IPS-20b (cell line): Measurements from ENCODE around the gene IYD.

Source experiments
- H3K27ac ChIP-seq: one replicate; pipeline ENCODE4 v1.5.1; 2013; ENCODE audit warnings: low read length
- H3K27me3 ChIP-seq: 2 replicates; pipeline ENCODE4 v1.6.1; 2013; ENCODE audit warnings: mild to moderate bottlenecking, low read length, inconsistent platforms; ENCODE audit not compliant: insufficient read depth
- H3K36me3 ChIP-seq: 2 replicates; pipeline ENCODE4 v1.6.1; 2013; ENCODE audit warnings: low read depth, mild to moderate bottlenecking, inconsistent platforms, low read length, moderate library complexity; ENCODE audit not compliant: insufficient read depth
- H3K4me1 ChIP-seq: 2 replicates; pipeline ENCODE4 v1.6.1; 2013; ENCODE audit warnings: mild to moderate bottlenecking, control low read depth, inconsistent platforms, low read length, moderate library complexity; ENCODE audit not compliant: insufficient read depth
- H3K4me3 ChIP-seq: 2 replicates; pipeline ENCODE4 v1.5.1; 2013; ENCODE audit warnings: mild to moderate bottlenecking, low read length, inconsistent platforms
- H3K9ac ChIP-seq: 2 replicates; pipeline ENCODE4 v1.6.1; 2013; ENCODE audit warnings: low read depth, mild to moderate bottlenecking, inconsistent platforms, low read length, moderate library complexity
- H3K9me3 ChIP-seq: 2 replicates; pipeline ENCODE4 v1.6.1; 2013; ENCODE audit warnings: mild to moderate bottlenecking, low read depth, low read length, inconsistent platforms; ENCODE audit not compliant: insufficient read depth

Gene IYD

GRCh38 chr6:150377211-150377781, 8.5 kb downstream of the IYD start:
- H3K9ac ChIP-seq: no peak overlapping the region
- H3K36me3 ChIP-seq: no peaks in the 10 kb centered on the region
- no peak overlapping the region for H3K4me3 ChIP-seq
- H3K27me3 ChIP-seq: no peaks in the 10 kb centered on the region
- no peaks in the 10 kb centered on the region for H3K4me1 ChIP-seq
- no peaks in the 10 kb centered on the region for H3K9me3 ChIP-seq
- no peak overlapping the region for H3K27ac ChIP-seq

GRCh38 chr6:150380256-150380655, 11.4 kb downstream of the IYD start:
- Histone ChIP-seq H3K4me3 (no peak overlapping the region), H3K36me3 (no peaks in the 10 kb centered on the region), H3K9ac (no peak overlapping the region), H3K27ac (no peak overlapping the region), H3K27me3 (no peaks in the 10 kb centered on the region), H3K9me3 (no peaks in the 10 kb centered on the region), H3K4me1 (no peaks in the 10 kb centered on the region)

- no peak overlapping the region for H3K27ac ChIP-seq
- no peak overlapping the region for H3K4me3 ChIP-seq
- no peaks in the 10 kb centered on the region for H3K27me3 ChIP-seq
- H3K9ac ChIP-seq: no peak overlapping the region
- no peaks in the 10 kb centered on the region for H3K9me3 ChIP-seq
- no peaks in the 10 kb centered on the region for H3K4me1 ChIP-seq
- no peaks in the 10 kb centered on the region for H3K36me3 ChIP-seq
These were observed 13.4 kb downstream of the IYD start for GRCh38 chr6:150382171-150382570.

- peaks cover 11% of the 10 kb centered on the region for H3K27me3 ChIP-seq
- no peaks in the 10 kb centered on the region for H3K9me3 ChIP-seq
- no peak overlapping the region for H3K9ac ChIP-seq
- H3K4me3 ChIP-seq: no peak overlapping the region
- H3K27ac ChIP-seq: no peak overlapping the region
- no peaks in the 10 kb centered on the region for H3K36me3 ChIP-seq
- no peaks in the 10 kb centered on the region for H3K4me1 ChIP-seq
These were observed 22.6 kb downstream of the IYD start for GRCh38 chr6:150391414-150391813.

GRCh38 chr6:150391890-150392289, 23.1 kb downstream of the IYD start:
- H3K9ac ChIP-seq: no peak overlapping the region
- H3K27ac ChIP-seq: no peak overlapping the region
- no peak overlapping the region for H3K4me3 ChIP-seq

GRCh38 chr6:150392452-150393220, 23.8 kb downstream of the IYD start:
- Histone ChIP-seq H3K9me3 (no peaks in the 10 kb centered on the region), H3K36me3 (no peaks in the 10 kb centered on the region), H3K9ac (no peak overlapping the region), H3K27me3 (peaks cover 11% of the 10 kb centered on the region), H3K27ac (no peak overlapping the region), H3K4me3 (no peak overlapping the region), H3K4me1 (no peaks in the 10 kb centered on the region)

More at GRCh38 chr6:150391890-150392289, 23.1 kb downstream of the IYD start:
- H3K9me3 ChIP-seq: no peaks in the 10 kb centered on the region
- no peaks in the 10 kb centered on the region for H3K36me3 ChIP-seq
- H3K4me1 ChIP-seq: no peaks in the 10 kb centered on the region
- H3K27me3 ChIP-seq: peaks cover 11% of the 10 kb centered on the region

GRCh38 chr6:150394053-150394898, 25.5 kb downstream of the IYD start:
- no peak overlapping the region for H3K9ac ChIP-seq
- H3K9me3 ChIP-seq: no peaks in the 10 kb centered on the region
- no peak overlapping the region for H3K27ac ChIP-seq
- H3K27me3 ChIP-seq: peaks cover 11% of the 10 kb centered on the region
- no peaks in the 10 kb centered on the region for H3K4me1 ChIP-seq
- no peaks in the 10 kb centered on the region for H3K36me3 ChIP-seq
- no peak overlapping the region for H3K4me3 ChIP-seq

GRCh38 chr6:150394899-150395295, 26.1 kb downstream of the IYD start:
- no peaks in the 10 kb centered on the region for H3K4me1 ChIP-seq
- no peaks in the 10 kb centered on the region for H3K9me3 ChIP-seq
- no peaks in the 10 kb centered on the region for H3K36me3 ChIP-seq
- no peak overlapping the region for H3K9ac ChIP-seq
- H3K4me3 ChIP-seq: no peak overlapping the region
- no peak overlapping the region for H3K27ac ChIP-seq
- peaks cover 11% of the 10 kb centered on the region for H3K27me3 ChIP-seq

GRCh38 chr6:150395388-150396009, 26.7 kb downstream of the IYD start:
- no peak overlapping the region for H3K9ac ChIP-seq
- H3K27me3 ChIP-seq: peaks cover 11% of the 10 kb centered on the region
- no peak overlapping the region for H3K27ac ChIP-seq
- H3K4me3 ChIP-seq: no peak overlapping the region
- H3K9me3 ChIP-seq: no peaks in the 10 kb centered on the region
- H3K36me3 ChIP-seq: no peaks in the 10 kb centered on the region
- H3K4me1 ChIP-seq: no peaks in the 10 kb centered on the region

- Histone ChIP-seq H3K9me3 (no peaks in the 10 kb centered on the region), H3K4me3 (no peak overlapping the region), H3K9ac (no peak overlapping the region), H3K36me3 (no peaks in the 10 kb centered on the region), H3K27ac (no peak overlapping the region), H3K4me1 (no peaks in the 10 kb centered on the region), H3K27me3 (no peaks in the 10 kb centered on the region)
These were observed 34.8 kb downstream of the IYD start for GRCh38 chr6:150403458-150404246.

- H3K9me3 ChIP-seq: no peaks in the 10 kb centered on the region
- H3K9ac ChIP-seq: no peak overlapping the region
- H3K36me3 ChIP-seq: no peaks in the 10 kb centered on the region
- H3K27me3 ChIP-seq: no peaks in the 10 kb centered on the region
- no peaks in the 10 kb centered on the region for H3K4me1 ChIP-seq
- H3K4me3 ChIP-seq: no peak overlapping the region
- no peak overlapping the region for H3K27ac ChIP-seq
These were observed 38.1 kb downstream of the IYD start for GRCh38 chr6:150406948-150407347.
